Measurements from ENCODE around the gene C1orf21.

Gene C1orf21

GRCh38 chr1:184637664-184638240, 250.9 kb downstream of the C1orf21 start:
- DNase-seq (ENCODE audit: extremely low spot score) = no peak
- no peak for TF ChIP-seq LEF1 (IDR thresholded peaks at IDR 0.05; ENCODE audit: borderline replicate concordance)
- no peak for TF ChIP-seq BHLHE40 (IDR thresholded peaks at IDR 0.05; ENCODE audit: borderline replicate concordance)
- TF ChIP-seq L3MBTL2 (conservative IDR thresholded peaks at IDR 0.05) = no peak
- TF ChIP-seq SP1 (IDR thresholded peaks at IDR 0.05) = no peak
- no peak for TF ChIP-seq ARNT (IDR thresholded peaks at IDR 0.05)
- TF ChIP-seq ELF4 (IDR thresholded peaks at IDR 0.05) = no peak
- no peak for TF ChIP-seq ZNF384 (IDR thresholded peaks at IDR 0.05)
- no peak for TF ChIP-seq CTBP1 (IDR thresholded peaks at IDR 0.05; ENCODE audit: borderline replicate concordance)
- TF ChIP-seq FOXA1 (IDR thresholded peaks at IDR 0.05) = no peak
- no peak for TF ChIP-seq FOXM1 (IDR thresholded peaks at IDR 0.05; ENCODE audit: borderline replicate concordance)
- TF ChIP-seq SUZ12 (IDR thresholded peaks at IDR 0.05) = no peak
- no peak for TF ChIP-seq NFRKB (IDR thresholded peaks at IDR 0.05)
- TF ChIP-seq HDGF (IDR thresholded peaks at IDR 0.05; ENCODE audit: borderline replicate concordance) = no peak
- TF ChIP-seq TARDBP (IDR thresholded peaks at IDR 0.05) = no peak
- TF ChIP-seq FOXK2 (IDR thresholded peaks at IDR 0.05) = no peak
- no peak for TF ChIP-seq PKNOX1 (IDR thresholded peaks at IDR 0.05)
- ChIA-PET CTCF (no interaction called here), POLR2A (no interaction called here)

- ChIA-PET CTCF (no interaction called here), POLR2A (no interaction called here)
- no peak for TF ChIP-seq HDGF (IDR thresholded peaks at IDR 0.05; ENCODE audit: borderline replicate concordance)
- TF ChIP-seq ZNF384 (IDR thresholded peaks at IDR 0.05) = no peak
- TF ChIP-seq ARNT (IDR thresholded peaks at IDR 0.05) = no peak
- no peak for TF ChIP-seq SP1 (IDR thresholded peaks at IDR 0.05)
- TF ChIP-seq FOXK2 (IDR thresholded peaks at IDR 0.05) = no peak
- no peak for TF ChIP-seq SUZ12 (IDR thresholded peaks at IDR 0.05)
- DNase-seq (ENCODE audit: extremely low spot score) = no peak
Observed at GRCh38 chr1:184639205-184639604, 252.4 kb downstream of the C1orf21 start.

- CTCF ChIA-PET = no interaction called here
- DNase-seq (ENCODE audit: extremely low spot score) = no peak
- POLR2A ChIA-PET = no interaction called here
- no peak for TF ChIP-seq FOXK2 (IDR thresholded peaks at IDR 0.05)
- TF ChIP-seq CTBP1 (IDR thresholded peaks at IDR 0.05; ENCODE audit: borderline replicate concordance) = no peak
- TF ChIP-seq FOXA1 (IDR thresholded peaks at IDR 0.05) = no peak
- TF ChIP-seq ARNT (IDR thresholded peaks at IDR 0.05) = no peak
- TF ChIP-seq NFRKB (IDR thresholded peaks at IDR 0.05) = no peak
- no peak for TF ChIP-seq FOXM1 (IDR thresholded peaks at IDR 0.05; ENCODE audit: borderline replicate concordance)
- no peak for TF ChIP-seq SUZ12 (IDR thresholded peaks at IDR 0.05)
- TF ChIP-seq SP1 (IDR thresholded peaks at IDR 0.05) = no peak
- no peak for TF ChIP-seq ZNF384 (IDR thresholded peaks at IDR 0.05)
- TF ChIP-seq L3MBTL2 (conservative IDR thresholded peaks at IDR 0.05) = no peak
- TF ChIP-seq LEF1 (IDR thresholded peaks at IDR 0.05; ENCODE audit: borderline replicate concordance) = no peak
- TF ChIP-seq BHLHE40 (IDR thresholded peaks at IDR 0.05; ENCODE audit: borderline replicate concordance) = no peak
- TF ChIP-seq PKNOX1 (IDR thresholded peaks at IDR 0.05) = no peak
- no peak for TF ChIP-seq ELF4 (IDR thresholded peaks at IDR 0.05)
- no peak for TF ChIP-seq HDGF (IDR thresholded peaks at IDR 0.05; ENCODE audit: borderline replicate concordance)
Observed at GRCh38 chr1:184640505-184640904, 253.7 kb downstream of the C1orf21 start.

GRCh38 chr1:184641894-184642293, 255.1 kb downstream of the C1orf21 start:
- TF ChIP-seq FOXK2 (IDR thresholded peaks at IDR 0.05) (no peak), ELF4 (IDR thresholded peaks at IDR 0.05) (no peak), FOXA1 (IDR thresholded peaks at IDR 0.05) (no peak), LEF1 (IDR thresholded peaks at IDR 0.05; ENCODE audit: borderline replicate concordance) (no peak), HDGF (IDR thresholded peaks at IDR 0.05; ENCODE audit: borderline replicate concordance) (no peak), SP1 (IDR thresholded peaks at IDR 0.05) (no peak), NFRKB (IDR thresholded peaks at IDR 0.05) (no peak), CTBP1 (IDR thresholded peaks at IDR 0.05; ENCODE audit: borderline replicate concordance) (no peak), BHLHE40 (IDR thresholded peaks at IDR 0.05; ENCODE audit: borderline replicate concordance) (no peak), FOXM1 (IDR thresholded peaks at IDR 0.05; ENCODE audit: borderline replicate concordance) (no peak), PKNOX1 (IDR thresholded peaks at IDR 0.05) (no peak), SUZ12 (IDR thresholded peaks at IDR 0.05) (no peak)
- POLR2A ChIA-PET = no interaction called here
- DNase-seq (ENCODE audit: extremely low spot score) = no peak
- CTCF ChIA-PET = no interaction called here

- ChIA-PET CTCF (no interaction called here), POLR2A (no interaction called here)
- DNase-seq (ENCODE audit: extremely low spot score) = no peak
- no peak for TF ChIP-seq FOXK2 (IDR thresholded peaks at IDR 0.05)
Observed at GRCh38 chr1:184643661-184644060, 256.8 kb downstream of the C1orf21 start.

GRCh38 chr1:184644771-184645170, 257.9 kb downstream of the C1orf21 start:
- ChIA-PET POLR2A (no interaction called here), CTCF (no interaction called here)
- no peak for DNase-seq (ENCODE audit: extremely low spot score)
- TF ChIP-seq SP1 (IDR thresholded peaks at IDR 0.05) (no peak), ZNF384 (IDR thresholded peaks at IDR 0.05) (no peak), SUZ12 (IDR thresholded peaks at IDR 0.05) (no peak), LEF1 (IDR thresholded peaks at IDR 0.05; ENCODE audit: borderline replicate concordance) (no peak), ELF4 (IDR thresholded peaks at IDR 0.05) (no peak), CTBP1 (IDR thresholded peaks at IDR 0.05; ENCODE audit: borderline replicate concordance) (no peak), TARDBP (IDR thresholded peaks at IDR 0.05) (no peak), L3MBTL2 (conservative IDR thresholded peaks at IDR 0.05) (no peak), HDGF (IDR thresholded peaks at IDR 0.05; ENCODE audit: borderline replicate concordance) (no peak), NFRKB (IDR thresholded peaks at IDR 0.05) (no peak), FOXA1 (IDR thresholded peaks at IDR 0.05) (no peak)

Measured in HEK293T (cell line).